IPS-NIHi7 (cell line): ENCODE measurements around the gene CD300LF.

Experiments used
- DNase-seq: peaks from one replicate; pipeline ENCODE4 v3.0.0; 2012; ENCODE audit warnings: mixed read lengths; ENCODE audit errors: extremely low spot score

CD300LF gene

GRCh38 chr17:74712756-74713155 lies at the start of gene CD300LF:
Gene CD300LF (minus strand): TSS chr17:74712923. CDS start chr17:74712866, 57 bp downstream.
- DNase-seq, result no peak

DNA sequence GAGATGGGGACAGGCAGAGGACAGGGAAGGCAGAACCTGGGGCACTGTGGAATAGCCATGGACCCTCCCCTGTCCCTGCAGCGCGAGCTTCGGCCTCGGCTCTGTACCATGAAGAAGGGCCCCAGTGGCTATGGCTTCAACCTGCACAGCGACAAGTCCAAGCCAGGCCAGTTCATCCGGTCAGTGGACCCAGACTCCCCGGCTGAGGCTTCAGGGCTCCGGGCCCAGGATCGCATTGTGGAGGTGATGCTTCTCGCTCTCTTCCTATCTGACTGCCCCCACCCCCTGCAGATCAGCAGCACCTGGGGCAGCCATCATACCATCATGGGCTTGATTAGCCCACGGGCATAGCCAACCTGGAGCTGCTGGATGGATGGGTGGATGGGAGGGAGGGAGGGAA lies 49.2 kb upstream of the CD300LF start:
- no peak for DNase-seq

DNA sequence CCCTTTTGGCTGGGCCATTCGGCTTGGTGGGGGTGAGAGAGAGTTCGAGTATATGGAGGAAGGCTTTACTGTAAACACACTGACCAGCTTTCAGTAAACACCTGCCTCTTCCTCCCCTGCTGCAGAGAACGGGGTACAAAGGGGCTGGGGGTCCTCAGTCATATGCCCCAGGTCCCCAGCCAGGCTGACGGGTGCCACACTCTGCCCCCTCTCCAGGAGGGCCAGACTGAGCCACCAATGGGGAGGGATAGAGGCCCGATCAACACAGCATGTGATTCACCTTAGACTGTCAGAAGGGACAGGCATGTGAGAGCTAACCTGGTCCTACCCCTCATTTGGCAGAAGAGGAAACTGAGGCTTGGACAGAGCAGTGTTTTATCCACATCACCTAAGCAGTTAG lies 48.7 kb upstream of the CD300LF start:
- no peak for DNase-seq

GRCh38 chr17:74760404-74761105 lies 47.8 kb upstream of the CD300LF start:
- peak; percentile 45 for DNase-seq

DNA sequence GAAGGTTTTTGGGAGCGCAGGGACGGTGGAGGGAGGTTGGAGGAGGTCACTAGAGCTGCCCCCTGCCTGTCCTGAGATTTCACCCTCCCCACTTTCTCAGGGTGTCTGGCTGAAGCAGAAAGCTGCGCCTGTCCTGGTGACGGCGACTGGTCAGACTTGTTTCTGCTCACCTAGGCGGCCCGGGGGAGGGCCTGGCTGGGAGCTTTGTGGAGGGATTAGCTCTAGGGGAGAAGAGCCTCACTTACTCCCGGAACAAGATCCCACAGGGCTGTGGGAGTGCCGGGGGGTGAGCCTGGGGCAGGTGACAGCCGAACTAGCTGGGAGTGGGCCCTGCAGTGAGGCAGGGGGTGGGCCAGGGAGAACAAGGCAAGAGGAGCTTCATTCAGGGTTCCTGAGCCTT lies 47.2 kb upstream of the CD300LF start:
- DNase-seq, result peak; percentile 63

DNA sequence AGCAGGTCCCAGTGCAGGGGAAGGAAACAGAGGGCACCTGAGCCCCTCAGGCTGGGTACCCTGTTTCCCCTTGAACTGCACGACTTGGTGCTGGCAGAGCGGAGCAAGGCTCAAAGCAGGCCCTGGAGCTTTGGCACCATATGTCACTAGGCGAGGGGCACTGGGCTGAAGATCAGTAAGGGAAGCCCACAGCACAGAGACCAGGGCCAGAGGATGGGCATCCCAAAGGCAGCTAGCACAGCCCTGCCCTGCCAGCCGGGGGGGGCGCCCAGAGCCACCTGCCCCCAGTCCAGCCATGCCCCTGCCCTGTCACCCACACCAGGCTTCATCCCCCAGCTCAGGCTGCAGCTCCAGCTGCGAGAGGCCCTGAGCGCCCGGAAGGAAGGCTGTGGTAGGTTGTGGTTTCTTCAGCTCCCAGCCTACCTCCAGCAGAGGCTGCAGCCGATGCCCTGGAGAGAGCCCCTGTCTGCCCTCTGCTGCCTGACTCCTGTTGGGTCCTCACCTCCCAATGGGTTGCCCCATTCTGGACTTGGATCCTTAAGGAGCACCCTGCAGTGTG lies 46.6 kb upstream of the CD300LF start:
- no peak for DNase-seq

- no peak for DNase-seq
Observed at GRCh38 chr17:74758848-74759168, 46.1 kb upstream of the CD300LF start.

DNA sequence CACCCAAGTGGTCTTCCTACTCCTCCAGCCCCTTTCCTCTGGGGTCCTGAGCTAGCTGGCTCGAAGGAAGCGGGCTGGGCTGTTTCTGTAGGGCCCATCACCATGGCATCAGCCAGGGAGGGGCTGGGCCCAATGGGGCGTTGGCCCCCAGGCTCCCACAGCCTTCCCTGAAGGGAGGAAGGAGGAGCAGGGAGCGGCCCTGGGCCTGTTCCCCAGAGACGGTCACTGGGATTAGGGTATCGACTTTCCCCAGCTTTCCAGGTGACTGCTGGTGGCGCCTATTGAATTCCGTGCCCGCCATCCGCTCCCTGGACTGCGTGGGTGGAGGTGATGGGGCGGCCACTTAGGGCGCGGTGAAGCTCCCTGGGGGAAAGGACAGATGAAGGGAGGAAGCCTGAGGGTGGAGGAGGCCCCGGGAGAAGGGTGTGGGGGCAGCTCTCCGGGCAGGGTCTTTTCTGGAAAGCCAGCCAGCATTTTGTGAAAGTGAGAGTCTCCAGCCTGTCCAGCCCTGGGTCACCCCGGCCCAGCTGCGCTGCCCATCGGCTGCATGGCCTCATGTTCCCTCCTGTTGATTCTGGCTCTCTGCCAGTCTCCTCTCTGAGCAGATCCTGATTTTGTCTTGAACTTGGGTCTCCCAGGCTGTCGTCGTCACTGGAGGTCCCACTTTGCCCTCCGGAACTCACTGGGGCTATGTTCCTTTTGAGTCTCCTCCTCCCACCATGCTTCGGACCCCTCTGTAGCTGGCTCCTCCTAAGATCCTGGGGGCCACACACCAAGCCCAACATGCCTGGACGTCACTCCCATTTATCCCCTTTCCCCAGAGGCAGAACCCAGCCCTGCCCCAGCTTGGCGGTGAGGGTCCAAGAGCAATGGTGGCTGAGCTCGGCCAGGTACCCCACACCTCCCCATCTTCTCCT lies 45.5 kb upstream of the CD300LF start:
- no peak for DNase-seq

- no peak for DNase-seq
Observed at GRCh38 chr17:74757502-74757901, 44.8 kb upstream of the CD300LF start.

- DNase-seq, result no peak
Observed at GRCh38 chr17:74756891-74757290, 44.2 kb upstream of the CD300LF start.

GRCh38 chr17:74755533-74755932 lies 42.8 kb upstream of the CD300LF start:
- no peak for DNase-seq

DNA sequence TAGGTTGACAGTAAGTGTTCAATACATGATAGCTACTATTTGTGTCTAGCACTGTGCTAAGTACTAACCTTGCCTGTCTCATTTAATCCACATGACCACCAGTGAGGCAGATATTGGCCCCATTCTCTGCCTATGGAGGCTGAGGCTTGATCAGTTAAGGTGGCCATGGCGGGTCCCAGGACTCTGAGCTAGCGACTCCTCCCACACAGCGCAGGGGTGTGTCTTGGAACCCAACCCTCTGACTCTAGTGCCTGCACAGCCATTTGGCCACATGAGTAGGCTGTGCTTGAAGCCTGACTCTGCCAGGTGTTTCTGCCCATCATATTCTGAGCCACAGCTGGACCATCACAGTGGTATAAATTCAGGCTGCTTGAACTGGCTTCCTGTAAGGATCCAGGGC lies 42.1 kb upstream of the CD300LF start:
- no peak for DNase-seq

GRCh38 chr17:74752822-74753401 lies 40.2 kb upstream of the CD300LF start:
- no peak for DNase-seq

GRCh38 chr17:74752415-74752814 lies 39.7 kb upstream of the CD300LF start:
- DNase-seq, result no peak

DNA sequence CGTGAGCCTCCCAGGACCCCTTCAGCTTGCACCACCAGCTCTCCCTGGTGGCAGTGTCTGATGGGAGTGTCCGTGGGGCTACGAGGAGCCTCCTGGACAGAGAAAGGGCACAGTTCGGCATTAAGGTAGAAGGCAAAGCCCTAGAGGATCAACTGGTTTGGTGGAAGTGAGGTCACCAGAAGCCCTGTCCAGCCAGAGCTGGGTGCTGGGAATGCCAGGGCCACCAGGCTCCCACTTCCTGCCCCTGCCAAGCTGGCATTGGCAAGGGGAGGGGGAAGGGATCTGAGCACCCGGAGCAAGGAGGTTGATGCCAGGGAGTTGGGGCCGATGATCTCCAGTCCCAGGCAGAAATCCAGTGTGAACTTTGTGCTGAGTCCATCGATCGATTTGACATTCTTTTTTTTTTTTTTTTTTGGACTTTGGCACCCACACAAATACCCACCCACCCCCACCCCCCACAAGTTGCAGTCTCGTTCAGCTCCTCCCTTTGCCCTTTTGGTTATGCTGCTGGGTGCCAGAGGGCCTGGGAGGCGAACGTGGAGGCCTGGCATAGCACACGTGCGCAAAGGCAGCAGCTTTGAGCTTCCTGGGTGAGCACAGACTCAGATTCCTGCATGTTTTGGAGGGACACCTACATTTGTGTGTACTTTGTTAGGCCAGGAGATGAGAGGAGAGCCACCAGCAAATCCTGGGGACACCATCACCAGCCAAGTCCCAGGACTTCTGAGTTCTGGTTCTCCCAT lies 37.8 kb upstream of the CD300LF start:
- DNase-seq, result no peak

GRCh38 chr17:74750039-74750326 lies 37.3 kb upstream of the CD300LF start:
- DNase-seq, result no peak

DNA sequence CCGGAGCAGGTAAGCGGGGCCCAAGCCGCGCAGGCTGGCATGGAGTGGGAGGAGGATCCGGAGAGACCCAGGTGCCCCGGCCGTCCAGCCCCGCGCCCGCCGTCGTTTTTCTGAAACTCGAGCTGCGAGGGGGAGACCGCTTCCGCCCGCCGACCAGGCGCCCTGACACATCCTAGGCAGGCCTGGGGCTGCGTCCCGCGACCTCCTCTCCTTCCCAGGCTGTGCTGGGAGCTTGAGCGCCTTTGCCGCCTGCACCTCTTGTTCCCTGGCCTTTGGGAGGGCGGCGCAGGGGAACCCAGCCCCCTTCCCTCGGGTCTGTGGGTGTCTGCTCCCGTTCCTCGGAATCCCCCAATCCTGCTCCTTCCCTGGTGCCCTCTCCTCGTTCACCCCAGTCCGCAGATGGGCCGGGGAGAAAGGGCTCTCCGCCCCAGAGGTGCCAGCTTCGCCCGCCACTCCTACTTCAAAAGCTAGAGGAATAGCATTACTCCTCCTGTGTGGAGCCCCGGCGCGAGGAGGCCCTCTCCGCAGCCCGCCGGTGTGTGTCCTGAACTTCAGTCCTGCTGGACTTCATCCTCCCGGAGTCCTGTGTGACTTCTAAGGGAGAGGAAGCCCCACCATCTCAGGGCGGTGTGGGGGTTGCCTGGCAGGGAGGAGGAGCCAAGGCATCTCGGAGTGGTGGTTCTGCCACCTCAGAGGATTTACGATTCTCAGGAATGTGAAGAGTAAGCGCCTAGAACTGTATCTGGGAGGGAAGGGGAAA lies 36.7 kb upstream of the CD300LF start:
- DNase-seq, result no peak

- DNase-seq, result peak; percentile 97
Observed at GRCh38 chr17:74748529-74749278, 36.0 kb upstream of the CD300LF start, which contains the start of gene NHERF1. Gene NHERF1 (plus strand): TSS chr17:74748628. CDS start chr17:74748847, 219 bp downstream.

GRCh38 chr17:74748279-74748528 lies 35.5 kb upstream of the CD300LF start:
- DNase-seq, result no peak

DNA sequence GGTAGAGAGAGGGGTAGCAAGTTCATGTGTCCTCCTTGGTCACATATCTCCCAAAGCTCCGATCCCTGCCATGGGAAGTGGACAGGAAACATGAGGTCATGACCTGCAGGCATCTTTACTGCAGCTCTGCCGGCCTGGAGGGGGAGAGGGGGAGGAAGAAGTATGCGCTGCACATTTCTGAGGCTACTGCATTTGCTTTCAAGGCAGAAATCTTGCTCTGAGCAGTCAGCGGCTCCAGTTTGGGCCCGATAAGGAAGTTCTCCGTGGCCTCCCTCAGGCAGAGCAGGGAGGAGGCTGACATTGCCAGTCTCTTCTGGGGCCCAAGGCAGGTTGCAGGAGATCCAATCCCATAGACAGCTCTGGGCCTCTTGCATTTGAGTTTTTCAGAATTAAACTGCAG lies 34.2 kb upstream of the CD300LF start:
- no peak for DNase-seq

DNA sequence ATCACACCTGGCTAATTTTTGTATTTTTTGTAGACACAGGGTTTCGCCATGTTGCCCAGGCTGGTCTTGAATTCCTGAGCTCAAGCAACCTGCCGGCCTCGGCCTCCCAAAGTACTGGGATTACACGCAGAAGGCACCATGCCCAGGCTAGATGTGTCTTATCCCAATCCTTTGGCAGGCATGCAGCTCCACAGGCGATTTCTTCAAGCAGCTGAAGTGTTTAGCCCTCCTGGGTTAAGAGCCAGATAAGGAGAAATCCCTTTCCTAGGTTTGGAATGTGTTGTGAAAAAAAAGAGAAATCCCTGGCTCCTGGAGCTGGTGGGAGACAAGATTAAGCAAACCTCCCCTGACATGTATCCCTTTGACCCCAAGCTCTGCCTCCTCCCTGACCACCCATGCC lies 33.7 kb upstream of the CD300LF start:
- no peak for DNase-seq
